ENCODE results near the gene CAMSAP1.

CAMSAP1 gene

GRCh38 chr9:135874859-135875258, 32.5 kb downstream of the CAMSAP1 start:
- Mint-ChIP-seq H3K36me3 (ENCODE audit: low read depth) (peaks cover 4% of the 10 kb centered on the region), H3K4me1 (ENCODE audit: low read depth) (peaks cover 6% of the 10 kb centered on the region), H3K9me3 (no peaks in the 10 kb centered on the region), H3K27ac (no peak overlapping the region), H3K4me3 (no peak overlapping the region), H3K27me3 (ENCODE audit: low read depth) (no peaks in the 10 kb centered on the region)

- H3K36me3 Mint-ChIP-seq (ENCODE audit: low read depth): peaks cover 9% of the 10 kb centered on the region
- H3K27ac Mint-ChIP-seq: no peak overlapping the region
- H3K4me1 Mint-ChIP-seq (ENCODE audit: low read depth): peaks cover 4% of the 10 kb centered on the region
- no peaks in the 10 kb centered on the region for H3K9me3 Mint-ChIP-seq
- H3K4me3 Mint-ChIP-seq: no peak overlapping the region
- H3K27me3 Mint-ChIP-seq (ENCODE audit: low read depth): no peaks in the 10 kb centered on the region
These were observed 37.4 kb downstream of the CAMSAP1 start for GRCh38 chr9:135869909-135870308.

- Mint-ChIP-seq H3K27me3 (ENCODE audit: low read depth) (no peaks in the 10 kb centered on the region), H3K4me1 (ENCODE audit: low read depth) (peaks cover 8% of the 10 kb centered on the region), H3K9me3 (no peaks in the 10 kb centered on the region), H3K36me3 (ENCODE audit: low read depth) (peaks cover 16% of the 10 kb centered on the region), H3K4me3 (no peak overlapping the region), H3K27ac (no peak overlapping the region)
These were observed 41.8 kb downstream of the CAMSAP1 start for GRCh38 chr9:135865531-135865930.

GRCh38 chr9:135864447-135865049, 42.8 kb downstream of the CAMSAP1 start:
- no peaks in the 10 kb centered on the region for H3K27me3 Mint-ChIP-seq (ENCODE audit: low read depth)

GRCh38 chr9:135862809-135863208, 44.5 kb downstream of the CAMSAP1 start:
- Mint-ChIP-seq H3K4me1 (ENCODE audit: low read depth) (peaks cover 11% of the 10 kb centered on the region), H3K27me3 (ENCODE audit: low read depth) (no peaks in the 10 kb centered on the region), H3K9me3 (no peaks in the 10 kb centered on the region), H3K4me3 (no peak overlapping the region), H3K36me3 (ENCODE audit: low read depth) (peaks cover 12% of the 10 kb centered on the region), H3K27ac (no peak overlapping the region)

More at GRCh38 chr9:135864447-135865049, 42.8 kb downstream of the CAMSAP1 start:
- Mint-ChIP-seq H3K4me1 (ENCODE audit: low read depth) (peaks cover 8% of the 10 kb centered on the region), H3K9me3 (no peaks in the 10 kb centered on the region), H3K27ac (no peak overlapping the region), H3K36me3 (ENCODE audit: low read depth) (peaks cover 12% of the 10 kb centered on the region), H3K4me3 (no peak overlapping the region)

- Mint-ChIP-seq H3K9me3 (no peaks in the 10 kb centered on the region), H3K27ac (no peak overlapping the region), H3K36me3 (ENCODE audit: low read depth) (peaks cover 9% of the 10 kb centered on the region)
These were observed 48.7 kb downstream of the CAMSAP1 start for GRCh38 chr9:135858491-135859185.

GRCh38 chr9:135857843-135858242, 49.5 kb downstream of the CAMSAP1 start:
- Mint-ChIP-seq H3K36me3 (ENCODE audit: low read depth) (peaks cover 9% of the 10 kb centered on the region), H3K4me3 (no peak overlapping the region), H3K4me1 (ENCODE audit: low read depth) (peaks cover 4% of the 10 kb centered on the region), H3K27ac (no peak overlapping the region), H3K27me3 (ENCODE audit: low read depth) (no peaks in the 10 kb centered on the region), H3K9me3 (no peaks in the 10 kb centered on the region)

More at GRCh38 chr9:135858491-135859185, 48.7 kb downstream of the CAMSAP1 start:
- no peak overlapping the region for H3K4me3 Mint-ChIP-seq
- no peaks in the 10 kb centered on the region for H3K27me3 Mint-ChIP-seq (ENCODE audit: low read depth)
- peaks cover 4% of the 10 kb centered on the region for H3K4me1 Mint-ChIP-seq (ENCODE audit: low read depth)

- Mint-ChIP-seq H3K4me3 (no peak overlapping the region), H3K4me1 (ENCODE audit: low read depth) (peaks cover 4% of the 10 kb centered on the region), H3K27me3 (ENCODE audit: low read depth) (no peaks in the 10 kb centered on the region), H3K36me3 (ENCODE audit: low read depth) (peaks cover 9% of the 10 kb centered on the region), H3K27ac (no peak overlapping the region), H3K9me3 (no peaks in the 10 kb centered on the region)
These were observed 50.0 kb downstream of the CAMSAP1 start for GRCh38 chr9:135857371-135857786.

GRCh38 chr9:135851748-135852147, 55.6 kb downstream of the CAMSAP1 start:
- no peaks in the 10 kb centered on the region for H3K9me3 Mint-ChIP-seq
- H3K27ac Mint-ChIP-seq: no peak overlapping the region

GRCh38 chr9:135850737-135851136, 56.6 kb downstream of the CAMSAP1 start:
- no peaks in the 10 kb centered on the region for H3K4me1 Mint-ChIP-seq (ENCODE audit: low read depth)
- H3K4me3 Mint-ChIP-seq: no peak overlapping the region
- peaks cover under 1% of the 10 kb centered on the region for H3K9me3 Mint-ChIP-seq
- H3K36me3 Mint-ChIP-seq (ENCODE audit: low read depth): peaks cover 11% of the 10 kb centered on the region
- no peak overlapping the region for H3K27ac Mint-ChIP-seq
- H3K27me3 Mint-ChIP-seq (ENCODE audit: low read depth): no peaks in the 10 kb centered on the region

More at GRCh38 chr9:135851748-135852147, 55.6 kb downstream of the CAMSAP1 start:
- Mint-ChIP-seq H3K27me3 (ENCODE audit: low read depth) (no peaks in the 10 kb centered on the region), H3K4me3 (no peak overlapping the region), H3K4me1 (ENCODE audit: low read depth) (no peaks in the 10 kb centered on the region), H3K36me3 (ENCODE audit: low read depth) (peaks cover 2% of the 10 kb centered on the region)

GRCh38 chr9:135849181-135849580, 58.2 kb downstream of the CAMSAP1 start:
- no peak overlapping the region for H3K27ac Mint-ChIP-seq
- H3K36me3 Mint-ChIP-seq (ENCODE audit: low read depth): peaks cover 20% of the 10 kb centered on the region
- H3K4me3 Mint-ChIP-seq: no peak overlapping the region
- no peaks in the 10 kb centered on the region for H3K4me1 Mint-ChIP-seq (ENCODE audit: low read depth)
- H3K27me3 Mint-ChIP-seq (ENCODE audit: low read depth): no peaks in the 10 kb centered on the region
- H3K9me3 Mint-ChIP-seq: peaks cover 14% of the 10 kb centered on the region

GRCh38 chr9:135848341-135849047, 58.9 kb downstream of the CAMSAP1 start:
- Mint-ChIP-seq H3K9me3 (peaks cover 19% of the 10 kb centered on the region), H3K4me3 (no peak overlapping the region), H3K36me3 (ENCODE audit: low read depth) (peaks cover 24% of the 10 kb centered on the region), H3K27me3 (ENCODE audit: low read depth) (no peaks in the 10 kb centered on the region), H3K4me1 (ENCODE audit: low read depth) (no peaks in the 10 kb centered on the region), H3K27ac (no peak overlapping the region)

- H3K4me1 Mint-ChIP-seq (ENCODE audit: low read depth): no peaks in the 10 kb centered on the region
- H3K36me3 Mint-ChIP-seq (ENCODE audit: low read depth): peaks cover 27% of the 10 kb centered on the region
- H3K27ac Mint-ChIP-seq: no peak overlapping the region
- peaks cover 19% of the 10 kb centered on the region for H3K9me3 Mint-ChIP-seq
- H3K4me3 Mint-ChIP-seq: no peak overlapping the region
- no peaks in the 10 kb centered on the region for H3K27me3 Mint-ChIP-seq (ENCODE audit: low read depth)
These were observed 59.5 kb downstream of the CAMSAP1 start for GRCh38 chr9:135847833-135848232.

GRCh38 chr9:135840539-135840938, 66.8 kb downstream of the CAMSAP1 start:
- H3K9me3 Mint-ChIP-seq: peaks cover 16% of the 10 kb centered on the region
- H3K27me3 Mint-ChIP-seq (ENCODE audit: low read depth): no peaks in the 10 kb centered on the region
- peaks cover 14% of the 10 kb centered on the region for H3K36me3 Mint-ChIP-seq (ENCODE audit: low read depth)
- H3K4me1 Mint-ChIP-seq (ENCODE audit: low read depth): no peaks in the 10 kb centered on the region
- no peak overlapping the region for H3K27ac Mint-ChIP-seq
- no peak overlapping the region for H3K4me3 Mint-ChIP-seq

- H3K27ac Mint-ChIP-seq: no peak overlapping the region
- H3K4me1 Mint-ChIP-seq (ENCODE audit: low read depth): no peaks in the 10 kb centered on the region
- no peaks in the 10 kb centered on the region for H3K27me3 Mint-ChIP-seq (ENCODE audit: low read depth)
- H3K9me3 Mint-ChIP-seq: peaks cover 12% of the 10 kb centered on the region
- peaks cover 10% of the 10 kb centered on the region for H3K36me3 Mint-ChIP-seq (ENCODE audit: low read depth)
- no peak overlapping the region for H3K4me3 Mint-ChIP-seq
These were observed 67.2 kb downstream of the CAMSAP1 start for GRCh38 chr9:135840107-135840506.

Data from T-helper 1 cell treated with Interleukin-12 subunit alpha and Interleukin-12 subunit beta and Interleukin-4 antibody, amounts not matched to agents 30 μg/mL and 1 μg/mL, for 36 hours (primary cell).